Adrenal gland (tissue), 12 donors: ENCODE measurements around the gene C19orf38. TPM values are rescaled to one million over a fixed set of nuclear protein-coding genes. Genes with fewer than 3 reads are reported as not detected.
A peak's percentile ranks its signal among the peaks of the same experiment; 100 is the strongest.

ENCODE experiments used
- DNase-seq, 7 donors: peaks; one replicate each; pipeline ENCODE4 v3.0.0-alpha.2; 2019 to 2020
- H3K27ac ChIP-seq, 5 donors: fragments of 200-600 bp; sonication (generic) in 4 of 5; 1 replicate in 3 of 5; 2 replicates in 2 of 5; pipeline versions ENCODE4 v1.5.1 to v1.8.0; 2016 to 2020; ENCODE audit warnings: mild to moderate bottlenecking in 1 of 5
- H3K27me3 ChIP-seq: fragments of 200-600 bp; 2 replicates; pipeline ENCODE4 v1.8.0; 2021
- H3K36me3 ChIP-seq, 2 donors: fragments of 200-600 bp; replicated peaks in 1 of 2; 1 replicate in 1 of 2; 2 replicates in 1 of 2; pipeline versions ENCODE4 v1.5.1 to v1.8.0; 2018 to 2022
- H3K4me1 ChIP-seq, 2 donors: fragments of 200-600 bp; replicated peaks in 1 of 2; 1 replicate in 1 of 2; 2 replicates in 1 of 2; pipeline versions ENCODE4 v1.5.1 to v1.8.0; 2018 to 2021
- H3K4me3 ChIP-seq, 4 donors: fragments of 200-600 bp; sonication (generic) in 3 of 4; one replicate each; pipeline ENCODE4 v1.5.1; 2016 to 2018
- H3K9me3 ChIP-seq, 3 donors: fragments of 200-600 bp; sonication (generic) in 1 of 3; replicated peaks in 1 of 3; 1 replicate in 2 of 3; 2 replicates in 1 of 3; pipeline versions ENCODE4 v1.5.1 to v1.8.0; 2016 to 2021
- POLR2A ChIP-seq, 2 donors: fragments of 450-650 bp; IDR thresholded peaks; one replicate each; pipeline ENCODE4 v1.6.1; 2017; ENCODE audit warnings: antibody characterized with exemption in 2 of 2, mild to moderate bottlenecking in 2 of 2, moderate library complexity in 1 of 2
- WGBS, 4 donors: extraction: QIAGEN DNeasy Blood & Tissue Kit in 2 of 4; methylation state at CpG; one replicate each; pipeline versions ENCODE4 v1.1.5 to v1.1.7; 2013 to 2017; 5-methylcytosine and 5-hydroxymethylcytosine counted together
- intact Hi-C, 2 donors: fragments of 100-400 bp; cut with DNase I; formaldehyde crosslinking; loops; one replicate each; pipeline versions ENCODE4 v1.14.1 to v1.15.0; 2022 to 2023
- polyA plus RNA-seq, 3 donors: library from polyadenylated mRNA; stranded (reverse); fragments of 200-250 nt in 2 of 3; fragments of 350-450 nt in 1 of 3; fragmentation: Illumina TruSeq in 1 of 3; extraction: RNeasy Lipid Tissue Mini Kit (QIAGEN cat#74804) in 1 of 3; gene quantifications; one replicate each; pipeline ENCODE4 v1.2.3, GENCODE V29; 2013 to 2014
- total RNA-seq, 9 donors: library from RNA; depleted of rRNA in 4 of 9; stranded (reverse); fragments of >200 nt in 4 of 9; fragments of 120-200 nt in 1 of 9; fragmentation: NEBNext Ultra II Directional in 1 of 9; extraction: Animal tissue kit (Norgen Biotek cat#: 25700) in 1 of 9; gene quantifications; one replicate each; pipeline versions ENCODE4 v1.1.0 to v1.2.4, GENCODE V29; 2013 to 2023
- TF ChIP-seq, protein P1 (sequence below), 6 experiments: fragments of 450-650 bp in 4 of 6; fragments of 200-600 bp in 2 of 6; sonication (generic) in 1 of 6; IDR thresholded peaks; 1 replicate in 5 of 6; 2 replicates in 1 of 6; pipeline versions ENCODE4 v1.5.1 to v1.8.0; 2016 to 2021; ENCODE audit warnings: antibody characterized with exemption in 6 of 6, mild to moderate bottlenecking in 2 of 6, moderate library complexity in 1 of 6
- donor health status: healthy with polysubstance abuse.
- donor health status: Bipolar disorder and iron deficiency.
- donor health status: DM: yes; HTN: yes; CAD: no.
- donor health status: DM: no; HTN: no; CAD: no.
- donor health status: DM: no; HTN: no; CAD: no.
- donor health status: DM: yes; HTN: yes; CAD: no.

The C19orf38 gene
- total and polyA plus RNA-seq, 12 donors = 0.30 to 5.6 (median 1.9) TPM

DNA sequence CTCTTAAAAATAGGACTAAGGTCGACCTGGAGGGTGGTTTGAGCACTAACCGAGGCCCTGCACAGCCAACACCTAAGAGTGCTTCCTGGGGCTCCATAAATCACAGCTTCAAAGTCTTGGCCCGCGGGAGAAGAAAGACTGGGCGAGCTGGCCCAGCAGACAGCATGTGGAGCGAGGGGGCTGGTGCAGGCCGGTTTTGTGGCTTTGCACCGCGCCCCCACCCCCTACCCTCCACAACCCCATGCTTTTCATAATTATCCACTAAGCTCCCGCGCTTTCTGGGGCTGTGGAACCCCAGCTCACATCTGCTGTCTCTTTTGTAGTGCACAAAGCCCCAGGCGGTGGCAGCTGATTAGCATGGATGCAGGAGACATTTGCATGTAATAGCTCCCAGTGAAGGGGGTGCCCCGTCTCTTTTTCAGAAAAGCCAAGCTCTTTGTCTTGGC lies 40.2 kb downstream of the C19orf38 start:
- TF ChIP-seq POLR2A (IDR thresholded peaks at IDR 0.05) = no peak
- TF ChIP-seq, protein P1, sequence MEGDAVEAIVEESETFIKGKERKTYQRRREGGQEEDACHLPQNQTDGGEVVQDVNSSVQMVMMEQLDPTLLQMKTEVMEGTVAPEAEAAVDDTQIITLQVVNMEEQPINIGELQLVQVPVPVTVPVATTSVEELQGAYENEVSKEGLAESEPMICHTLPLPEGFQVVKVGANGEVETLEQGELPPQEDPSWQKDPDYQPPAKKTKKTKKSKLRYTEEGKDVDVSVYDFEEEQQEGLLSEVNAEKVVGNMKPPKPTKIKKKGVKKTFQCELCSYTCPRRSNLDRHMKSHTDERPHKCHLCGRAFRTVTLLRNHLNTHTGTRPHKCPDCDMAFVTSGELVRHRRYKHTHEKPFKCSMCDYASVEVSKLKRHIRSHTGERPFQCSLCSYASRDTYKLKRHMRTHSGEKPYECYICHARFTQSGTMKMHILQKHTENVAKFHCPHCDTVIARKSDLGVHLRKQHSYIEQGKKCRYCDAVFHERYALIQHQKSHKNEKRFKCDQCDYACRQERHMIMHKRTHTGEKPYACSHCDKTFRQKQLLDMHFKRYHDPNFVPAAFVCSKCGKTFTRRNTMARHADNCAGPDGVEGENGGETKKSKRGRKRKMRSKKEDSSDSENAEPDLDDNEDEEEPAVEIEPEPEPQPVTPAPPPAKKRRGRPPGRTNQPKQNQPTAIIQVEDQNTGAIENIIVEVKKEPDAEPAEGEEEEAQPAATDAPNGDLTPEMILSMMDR (IDR thresholded peaks at IDR 0.05) = no peak
- H3K9me3 ChIP-seq = no peaks in the 10 kb centered on the region
- intact Hi-C loops = no loop called here
- H3K27ac ChIP-seq = no peak overlapping the region
- H3K4me1 ChIP-seq = peaks cover 8 to 9% of the 10 kb centered on the region in 2 donors
- H3K27me3 ChIP-seq = no peaks in the 10 kb centered on the region
- 67 to 80% (median 77%) methylated on average over 4 to 13 of the region's 13 CpGs for WGBS, 4 donors
- no peaks in the 10 kb centered on the region for H3K36me3 ChIP-seq
- H3K4me3 ChIP-seq = no peak overlapping the region
- no peak for DNase-seq

DNA sequence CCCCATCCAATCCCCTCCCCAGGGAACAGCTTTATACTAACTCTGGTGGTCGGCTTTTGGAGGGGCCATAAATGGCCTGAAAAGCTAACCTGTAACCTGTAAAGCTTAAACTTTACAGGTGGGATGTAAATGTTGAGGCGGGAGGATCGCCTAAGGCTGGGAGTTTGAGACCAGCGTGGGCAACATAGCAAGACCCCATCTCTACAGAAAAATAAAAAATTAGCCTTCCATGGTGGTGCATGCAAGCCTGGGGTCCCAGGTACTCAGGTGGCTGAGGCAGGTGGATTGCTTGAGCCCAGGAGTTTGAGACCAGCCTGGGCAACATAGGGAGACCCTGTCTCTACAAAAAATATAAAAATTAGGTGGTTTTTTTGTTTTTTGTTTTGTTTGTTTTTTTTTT lies 41.7 kb downstream of the C19orf38 start:
- H3K27me3 ChIP-seq = no peaks in the 10 kb centered on the region
- H3K27ac ChIP-seq = no peak overlapping the region
- H3K36me3 ChIP-seq = no peaks in the 10 kb centered on the region
- TF ChIP-seq, protein P1 (IDR thresholded peaks at IDR 0.05) = no peak
- no peak for TF ChIP-seq POLR2A (IDR thresholded peaks at IDR 0.05)
- H3K9me3 ChIP-seq = no peaks in the 10 kb centered on the region
- 95 to 100% (median 97%) methylated on average over 4 of the region's 4 CpGs for WGBS, 4 donors
- intact Hi-C loops = loop anchor here in 1 of 2 donors (5.0 kb wide), 1 partner anchor 112 kb away; no protein-coding TSS in a partner anchor
- peaks cover 8 to 9% of the 10 kb centered on the region in 2 donors for H3K4me1 ChIP-seq
- DNase-seq = no peak
- H3K4me3 ChIP-seq = no peak overlapping the region

DNA sequence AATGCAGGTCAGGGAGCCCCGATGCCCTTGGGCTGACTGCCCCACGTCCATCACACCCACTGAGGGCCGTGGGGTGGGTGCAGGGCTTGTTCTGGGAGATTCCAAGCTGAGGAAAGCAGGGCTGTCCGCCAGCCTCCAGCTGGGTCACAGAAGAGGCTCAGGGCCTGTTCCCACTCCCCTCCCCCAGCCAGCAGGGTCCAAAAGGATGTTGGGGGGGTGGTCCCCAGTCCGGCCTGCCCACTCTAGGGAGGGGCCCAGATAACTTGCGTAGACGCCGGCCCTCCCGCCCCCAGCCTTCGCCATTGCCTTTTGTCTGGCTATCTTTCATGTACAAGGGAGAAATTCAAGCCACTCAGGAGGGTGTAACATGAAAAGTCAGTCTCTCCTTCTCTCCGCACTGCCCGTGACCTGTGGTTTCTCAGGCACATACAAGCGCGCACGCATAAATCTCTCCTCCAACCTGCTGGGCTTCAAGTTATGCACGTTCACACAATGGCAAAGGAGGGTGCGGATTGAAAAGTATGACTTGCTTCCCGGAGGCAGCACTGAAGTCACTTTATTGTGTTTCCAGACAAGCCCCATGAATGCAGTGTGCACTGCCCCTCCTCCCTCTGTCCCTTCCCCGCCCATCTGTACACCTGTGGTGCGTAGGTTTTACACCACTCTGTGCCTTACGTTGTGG lies 43.3 kb downstream of the C19orf38 start:
- TF ChIP-seq POLR2A (IDR thresholded peaks at IDR 0.05) = no peak
- TF ChIP-seq, protein P1 (IDR thresholded peaks at IDR 0.05) = no peak
- H3K9me3 ChIP-seq = no peaks in the 10 kb centered on the region
- H3K4me3 ChIP-seq = no peak overlapping the region
- intact Hi-C loops = loop anchor here in 1 of 2 donors (5.0 kb wide), 1 partner anchor 111 kb away; no protein-coding TSS in a partner anchor
- H3K36me3 ChIP-seq = no peaks in the 10 kb centered on the region
- peaks cover 8 to 9% of the 10 kb centered on the region in 2 donors for H3K4me1 ChIP-seq
- peak overlapping the region in 1 of 5 donors; percentile 10 for H3K27ac ChIP-seq
- DNase-seq = no peak
- 70 to 88% (median 75%) methylated on average over 14 to 21 of the region's 21 CpGs for WGBS, 4 donors
- H3K27me3 ChIP-seq = no peaks in the 10 kb centered on the region

DNA sequence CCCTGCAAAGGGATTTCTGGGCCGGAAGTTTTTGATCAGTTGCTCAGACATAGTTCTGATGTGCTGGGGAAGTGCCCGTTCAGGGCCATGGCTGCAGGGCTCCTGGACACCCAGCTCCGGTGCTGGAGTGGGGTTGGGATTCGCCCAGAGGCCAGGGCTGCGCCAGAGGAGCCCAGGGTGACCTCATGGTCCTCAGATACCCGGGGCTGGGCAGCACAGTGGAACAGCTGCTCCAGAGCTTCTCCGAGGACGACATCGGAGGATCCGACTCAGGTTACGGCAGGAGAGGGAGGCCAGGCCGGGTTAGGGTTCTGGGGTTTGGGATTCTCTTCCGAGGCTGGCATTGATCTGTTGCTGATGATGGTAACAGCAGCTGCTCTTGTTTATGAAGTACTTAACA lies 44.0 kb downstream of the C19orf38 start:
- WGBS, 4 donors = 83 to 94% (median 90%) methylated on average over 2 to 13 of the region's 13 CpGs
- Histone ChIP-seq H3K9me3 (no peaks in the 10 kb centered on the region), H3K27ac (no peak overlapping the region), H3K36me3 (no peaks in the 10 kb centered on the region), H3K4me3 (no peak overlapping the region), H3K27me3 (no peaks in the 10 kb centered on the region), H3K4me1 (peaks cover 11 to 15% of the 10 kb centered on the region in 2 donors)
- no peak for TF ChIP-seq POLR2A (IDR thresholded peaks at IDR 0.05)
- TF ChIP-seq, protein P1 (IDR thresholded peaks at IDR 0.05) = no peak
- no peak for DNase-seq
- intact Hi-C loops = loop anchor here in 1 of 2 donors (5.0 kb wide), 1 partner anchor 110 kb away; no protein-coding TSS in a partner anchor
